Measurements from ENCODE around the gene TRIM66.

GRCh38 chr11:8661001-8661795 lies 21.3 kb downstream of the TRIM66 start:
- no peak for TF ChIP-seq EZH2 (IDR thresholded peaks at IDR 0.05)
- TF ChIP-seq POLR2AphosphoS5 (IDR thresholded peaks at IDR 0.05; ENCODE audit: borderline replicate concordance, low read depth, low read length): no peak
- TF ChIP-seq FOXP2 (optimal IDR thresholded peaks at IDR 0.05; ENCODE audit: control extremely low read depth, extremely low read length, insufficient read depth): no peak
